SJCRH30 (cell line): Measurements from ENCODE around the gene CXCR1. TPM values are rescaled to one million over a fixed set of nuclear protein-coding genes. Genes with fewer than 3 reads are reported as not detected.

Experiments used
- total RNA-seq: library from RNA; depleted of rRNA; stranded (reverse); fragments of >200 nt; shearing (Covaris generic); gene quantifications from 2 replicates; pipeline ENCODE4 v1.2.3, GENCODE V29; 2014; rRNA removed

Gene CXCR1
- total RNA-seq, 1 experiment from 2014 or later: not detected

Other genes with a start within 250 kb of the CXCR1 start
- gene TNS1, start 164.0 kb downstream of the CXCR1 start, total RNA-seq: 2.5 and 3.0 TPM in 2 replicates
- not detected in 2 replicates for gene RUFY4, start 97.7 kb downstream of the CXCR1 start, total RNA-seq
- not detected in 2 replicates for gene CXCR2, start 40.9 kb downstream of the CXCR1 start, total RNA-seq
- 141 and 150 TPM in 2 replicates for gene ARPC2, start 50.2 kb upstream of the CXCR1 start, total RNA-seq
- gene GPBAR1, start 94.1 kb upstream of the CXCR1 start, total RNA-seq: 0.24 and 0.25 TPM in 2 replicates
- 125 and 149 TPM in 2 replicates for gene AAMP, start 103.2 kb upstream of the CXCR1 start, total RNA-seq
- gene PNKD, start 103.6 kb upstream of the CXCR1 start, total RNA-seq: 49.8 and 57.9 TPM in 2 replicates
- gene TMBIM1, start 125.5 kb upstream of the CXCR1 start, total RNA-seq: 10.3 and 11.2 TPM in 2 replicates
- not detected in 2 replicates for gene CATIP, start 189.9 kb upstream of the CXCR1 start, total RNA-seq
- 0.35 and 0.36 TPM in 2 replicates for gene SLC11A1, start 215.3 kb upstream of the CXCR1 start, total RNA-seq
- 61.5 and 69.9 TPM in 2 replicates for gene CTDSP1, start 232.9 kb upstream of the CXCR1 start, total RNA-seq